ENCODE measurements around the gene LY6G6D. TPM values are rescaled to one million over a fixed set of nuclear protein-coding genes. Genes with fewer than 3 reads are reported as not detected.

The LY6G6D gene
- total RNA-seq, 3 donors from 2014 or later (not counting 1 experiment from before 2014, with no cell fraction given) = 0.94 TPM; not detected in 2

GRCh38 chr6:31723980-31724691, 9.0 kb downstream of the LY6G6D start:
- H3K9me3 ChIP-seq (ENCODE audit: control insufficient read depth, insufficient read depth, low read length) = no peaks in the 10 kb centered on the region
- peak overlapping the region in 1 of 2 donors; percentile 87 for H3K27ac Mint-ChIP-seq
- H3K9me3 Mint-ChIP-seq = no peaks in the 10 kb centered on the region
- H3K27ac ChIP-seq (ENCODE audit: low read length) = no peak overlapping the region
- intact Hi-C loops (cut with micrococcal nuclease) = no loop called here
- H3K36me3 ChIP-seq (ENCODE audit: control insufficient read depth, insufficient read depth, low read length) = peaks cover 10% of the 10 kb centered on the region
- H3K27me3 Mint-ChIP-seq (ENCODE audit: low read depth in 2 of 2) = peaks cover 0 to 4% of the 10 kb centered on the region in 2 donors
- H3K4me3 Mint-ChIP-seq = peak overlapping the region; percentile 81
- WGBS (ENCODE audit: insufficient coverage) = 91% methylated on average over 25 of the region's 25 CpGs
- no peak overlapping the region for H3K4me3 ChIP-seq (ENCODE audit: low read length)
- ATAC-seq = no peak
- H3K4me1 ChIP-seq (ENCODE audit: control insufficient read depth, insufficient read depth, low read length) = peaks cover 44% of the 10 kb centered on the region
- no peaks in the 10 kb centered on the region for H3K27me3 ChIP-seq (ENCODE audit: control insufficient read depth, insufficient read depth, low read length)
- H3K4me1 Mint-ChIP-seq = peaks cover 46 to 50% of the 10 kb centered on the region in 2 donors
- TF ChIP-seq CTCF (IDR thresholded peaks at IDR 0.05) = no peak
- peaks cover 16% of the 10 kb centered on the region for H3K36me3 Mint-ChIP-seq
- DNase-seq = no peak

GRCh38 chr6:31725502-31726350, 10.6 kb downstream of the LY6G6D start:
- Histone ChIP-seq H3K4me1 (ENCODE audit: control insufficient read depth, insufficient read depth, low read length) (peaks cover 60% of the 10 kb centered on the region), H3K36me3 (ENCODE audit: control insufficient read depth, insufficient read depth, low read length) (peaks cover 16% of the 10 kb centered on the region), H3K4me3 (ENCODE audit: low read length) (no peak overlapping the region), H3K9me3 (ENCODE audit: control insufficient read depth, insufficient read depth, low read length) (no peaks in the 10 kb centered on the region), H3K27me3 (ENCODE audit: control insufficient read depth, insufficient read depth, low read length) (no peaks in the 10 kb centered on the region), H3K27ac (ENCODE audit: low read length) (no peak overlapping the region)
- DNase-seq (no peak), ATAC-seq (no peak)
- no peak for TF ChIP-seq CTCF (IDR thresholded peaks at IDR 0.05)
- Mint-ChIP-seq H3K27ac (peak overlapping the region; percentile 83 to 91), H3K4me3 (no peak overlapping the region), H3K27me3 (ENCODE audit: low read depth in 2 of 2) (peaks cover 0 to 4% of the 10 kb centered on the region in 2 donors), H3K9me3 (no peaks in the 10 kb centered on the region), H3K4me1 (peaks cover 55 to 66% of the 10 kb centered on the region in 2 donors), H3K36me3 (peaks cover 16% of the 10 kb centered on the region)
- WGBS (ENCODE audit: insufficient coverage) = 84% methylated on average over 12 of the region's 12 CpGs
- intact Hi-C loops (cut with micrococcal nuclease) = no loop called here

GRCh38 chr6:31727034-31727716, 12.0 kb downstream of the LY6G6D start:
- peak overlapping the region; percentile 83 to 91 for H3K27ac Mint-ChIP-seq
- H3K27me3 Mint-ChIP-seq (ENCODE audit: low read depth in 2 of 2) = no peaks in the 10 kb centered on the region
- peak; percentile 15 to 62 (median 20) for ATAC-seq
- WGBS (ENCODE audit: insufficient coverage) = 47% methylated on average over 7 of the region's 7 CpGs
- no peak for TF ChIP-seq CTCF (IDR thresholded peaks at IDR 0.05)
- peaks cover 16% of the 10 kb centered on the region for H3K36me3 Mint-ChIP-seq
- no peak for DNase-seq
- intact Hi-C loops (cut with micrococcal nuclease) = no loop called here
- Histone ChIP-seq H3K27me3 (ENCODE audit: control insufficient read depth, insufficient read depth, low read length) (no peaks in the 10 kb centered on the region), H3K36me3 (ENCODE audit: control insufficient read depth, insufficient read depth, low read length) (peaks cover 29% of the 10 kb centered on the region), H3K9me3 (ENCODE audit: control insufficient read depth, insufficient read depth, low read length) (no peaks in the 10 kb centered on the region), H3K4me1 (ENCODE audit: control insufficient read depth, insufficient read depth, low read length) (peaks cover 63% of the 10 kb centered on the region), H3K27ac (ENCODE audit: low read length) (peak overlapping the region; percentile 63), H3K4me3 (ENCODE audit: low read length) (no peak overlapping the region)
- peaks cover 55 to 71% of the 10 kb centered on the region in 2 donors for H3K4me1 Mint-ChIP-seq
- peak overlapping the region; percentile 79 for H3K4me3 Mint-ChIP-seq
- H3K9me3 Mint-ChIP-seq = no peaks in the 10 kb centered on the region
